Tibial nerve (tissue), 3 donors: Measurements from ENCODE around the gene GOLT1A.

Experiments
- CTCF ChIP-seq, 5 experiments: fragments of 200-600 bp in 3 of 5; fragments of 450-650 bp in 2 of 5; sonication (generic) in 3 of 5; IDR thresholded peaks; one replicate each; pipeline ENCODE4 v1.5.1; 2016 to 2019; ENCODE audit warnings: antibody characterized with exemption in 5 of 5, mild to moderate bottlenecking in 3 of 5, moderate library complexity in 2 of 5
- POLR2A ChIP-seq, 2 donors: fragments of 450-650 bp; IDR thresholded peaks; one replicate each; pipeline ENCODE4 v1.6.1; 2017; ENCODE audit warnings: antibody characterized with exemption in 2 of 2, mild to moderate bottlenecking in 2 of 2, moderate library complexity in 2 of 2

- no peak for TF ChIP-seq CTCF (IDR thresholded peaks at IDR 0.05)
- no peak for TF ChIP-seq POLR2A (IDR thresholded peaks at IDR 0.05)
Observed at GRCh38 chr1:204250428-204251030, 36.7 kb upstream of the GOLT1A start.
